Activated naive CD4-positive, alpha-beta T cell treated with anti-CD3 and anti-CD28 coated beads, Interleukin-2, amount 50 U/mL, for 24 hours (primary cell): ENCODE data around the gene AOX1.
"Not testable (repeated sequence)": the region's sequence is repeated elsewhere in the genome, so short reads cannot be mapped to it uniquely, and the experiment has no call there.

Source experiments
- H3K27ac Mint-ChIP-seq: one replicate; pipeline ENCODE4 v1.8.0; 2021; ENCODE audit warnings: mild to moderate bottlenecking, mixed read lengths
- H3K27me3 Mint-ChIP-seq: one replicate; pipeline ENCODE4 v1.8.0; 2021; ENCODE audit warnings: mixed read lengths
- H3K36me3 Mint-ChIP-seq: one replicate; pipeline ENCODE4 v1.8.0; 2021; ENCODE audit warnings: mixed read lengths
- H3K4me1 Mint-ChIP-seq: one replicate; pipeline ENCODE4 v1.8.0; 2021; ENCODE audit warnings: mixed read lengths
- H3K4me3 Mint-ChIP-seq: one replicate; pipeline ENCODE4 v1.8.0; 2021; ENCODE audit warnings: mild to moderate bottlenecking, mixed read lengths
- H3K9me3 Mint-ChIP-seq: one replicate; pipeline ENCODE4 v1.8.0; 2021; ENCODE audit warnings: mixed read lengths

AOX1 gene

DNA sequence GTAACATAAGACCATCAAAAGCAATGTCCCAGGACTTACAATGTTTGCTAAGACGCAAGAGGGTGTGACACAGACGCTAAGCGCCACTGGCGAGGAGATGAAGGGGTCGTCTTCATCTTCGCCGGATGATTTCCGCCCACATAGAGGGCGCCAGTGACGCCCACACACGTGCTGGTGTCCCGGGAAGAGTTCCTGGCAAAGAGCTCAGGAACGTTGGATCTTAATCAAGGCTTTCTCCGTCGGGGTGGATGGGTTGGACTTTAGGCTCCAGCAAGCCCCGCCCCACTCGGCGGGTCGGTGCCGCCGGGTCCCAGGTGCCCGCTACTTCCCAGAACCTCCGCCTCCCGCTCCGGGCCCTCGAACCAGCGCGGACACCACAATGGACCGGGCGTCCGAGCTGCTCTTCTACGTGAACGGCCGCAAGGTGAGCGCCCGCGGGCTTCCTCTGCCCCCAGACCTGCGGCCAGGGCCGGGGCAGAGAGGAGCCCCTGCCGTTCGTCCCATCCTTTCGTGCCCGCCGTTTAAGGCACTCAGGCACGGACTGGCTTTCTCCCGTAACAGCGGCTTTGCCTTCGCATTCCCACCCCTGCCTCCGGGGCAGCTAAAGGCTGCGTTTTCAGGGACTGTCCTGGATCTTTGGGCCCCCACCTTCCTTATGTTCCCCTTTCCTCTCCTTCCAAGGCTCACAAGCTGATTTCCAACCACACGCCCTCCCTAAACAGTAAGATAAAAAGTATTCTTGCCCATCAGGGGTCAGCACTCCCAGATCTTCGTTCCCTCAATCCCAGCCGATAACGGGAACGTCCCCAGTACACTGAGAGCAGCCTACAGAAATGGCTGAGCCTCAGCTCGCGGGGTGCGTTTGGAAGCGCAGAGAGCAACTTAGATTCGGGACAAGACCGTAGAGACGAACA is at the start of gene AOX1:
Gene AOX1 (plus strand): TSS at position 285 of the 914 bp plus-strand sequence. CDS start 95 bp downstream, at position 380.
- peaks cover 2% of the 10 kb centered on the region for H3K36me3 Mint-ChIP-seq
- peaks cover 9% of the 10 kb centered on the region for H3K27me3 Mint-ChIP-seq

DNA sequence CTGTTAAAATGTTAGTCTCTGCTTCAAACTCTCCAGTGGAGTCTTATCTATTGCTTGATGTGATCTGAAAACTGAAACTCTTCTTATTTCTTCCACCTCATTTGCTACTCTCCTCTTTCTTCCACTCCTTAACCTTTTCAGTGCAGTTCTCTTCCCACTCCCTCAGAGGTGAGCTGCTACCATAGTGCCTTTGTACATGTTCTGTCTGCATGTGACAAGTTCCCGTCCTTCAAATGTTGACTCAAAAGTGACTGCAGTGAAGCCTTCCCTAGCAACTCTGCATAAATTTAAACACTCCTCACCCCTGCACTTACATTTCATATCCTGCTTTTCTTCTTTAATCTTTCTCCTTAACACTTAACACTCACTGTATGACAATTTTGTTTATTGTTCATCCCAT is 47.7 kb upstream of the AOX1 start:
- Mint-ChIP-seq H3K4me3 (no peak overlapping the region), H3K4me1 (no peaks in the 10 kb centered on the region), H3K27ac (no peak overlapping the region), H3K36me3 (peaks cover 17% of the 10 kb centered on the region), H3K27me3 (no peaks in the 10 kb centered on the region), H3K9me3 (no peaks in the 10 kb centered on the region)

More for the DNA sequence above, at the start of gene AOX1:
- H3K9me3 Mint-ChIP-seq, result no peaks in the 10 kb centered on the region
- H3K4me1 Mint-ChIP-seq, result peaks cover 12% of the 10 kb centered on the region
- peak within 1 kb of the TSS; percentile 86 for H3K4me3 Mint-ChIP-seq
- peak within 1 kb of the TSS; percentile 76 for H3K27ac Mint-ChIP-seq

DNA sequence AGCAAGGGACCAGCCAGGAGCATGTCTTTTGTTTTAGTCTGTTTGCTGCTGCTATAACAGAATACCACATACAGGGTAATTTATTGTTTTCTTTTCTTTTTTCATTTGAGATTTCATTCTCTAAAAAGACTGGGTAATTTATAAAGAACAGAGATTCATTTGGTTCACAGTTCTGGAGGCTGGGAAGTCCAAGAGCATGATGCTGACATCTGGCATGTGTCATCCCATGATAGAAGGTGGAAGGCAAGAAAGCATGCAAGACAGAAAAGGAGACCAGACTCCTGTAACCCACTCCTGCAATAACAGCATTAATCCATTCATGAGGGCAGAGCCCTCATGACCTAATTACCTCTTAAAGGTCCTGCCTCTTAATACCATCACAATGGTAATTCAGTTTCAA is 45.0 kb upstream of the AOX1 start:
- Mint-ChIP-seq H3K4me3 (no peak overlapping the region), H3K36me3 (peaks cover 22% of the 10 kb centered on the region), H3K9me3 (no peaks in the 10 kb centered on the region), H3K27ac (no peak overlapping the region), H3K27me3 (no peaks in the 10 kb centered on the region), H3K4me1 (no peaks in the 10 kb centered on the region)

DNA sequence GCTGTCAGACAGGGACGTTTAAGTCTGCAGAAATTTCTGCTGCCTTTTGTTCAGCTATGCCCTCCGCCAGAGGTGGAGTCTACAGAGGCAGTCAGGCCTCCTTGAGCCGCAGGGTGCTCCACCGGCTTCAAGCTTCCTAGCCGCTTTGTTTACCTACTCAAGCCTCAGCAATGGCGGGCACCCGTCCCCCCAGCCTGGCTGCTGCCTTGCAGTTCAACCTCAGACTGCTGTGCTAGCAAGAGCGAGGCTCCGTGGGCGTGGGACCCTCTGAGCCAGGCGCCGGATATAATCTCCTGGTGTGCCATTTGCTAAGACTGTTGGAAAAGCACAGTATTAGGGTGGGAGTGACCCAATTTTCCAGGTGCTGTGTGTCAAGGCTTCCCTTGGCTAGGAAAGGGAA is 19.2 kb upstream of the AOX1 start:
- H3K9me3 Mint-ChIP-seq, H3K27me3 Mint-ChIP-seq, H3K27ac Mint-ChIP-seq, H3K4me1 Mint-ChIP-seq, H3K4me3 Mint-ChIP-seq: not testable (repeated sequence)
- H3K36me3 Mint-ChIP-seq, result peaks cover 14% of the 10 kb centered on the region

DNA sequence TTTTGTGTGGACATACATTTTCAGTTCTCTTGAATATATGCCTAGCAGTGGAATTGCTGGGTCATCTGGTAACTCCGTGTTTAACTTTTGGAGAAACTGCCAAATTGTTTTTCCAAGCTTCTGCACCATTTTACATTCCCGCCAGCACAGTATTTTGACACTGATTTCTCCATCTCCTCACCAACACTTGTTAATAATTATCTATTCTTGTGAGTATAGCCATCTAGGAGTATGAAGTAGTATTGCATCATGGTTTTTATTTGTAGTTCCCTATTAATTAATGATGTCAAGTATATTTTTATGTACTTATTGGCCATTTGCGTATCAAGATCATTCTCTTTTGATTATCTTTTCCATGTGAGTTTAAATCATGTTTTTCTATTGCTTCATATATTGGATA is 17.9 kb upstream of the AOX1 start:
- H3K4me1 Mint-ChIP-seq, result no peaks in the 10 kb centered on the region
- no peaks in the 10 kb centered on the region for H3K27me3 Mint-ChIP-seq
- H3K9me3 Mint-ChIP-seq, result no peaks in the 10 kb centered on the region
- H3K27ac Mint-ChIP-seq, result no peak overlapping the region
- peaks cover 16% of the 10 kb centered on the region for H3K36me3 Mint-ChIP-seq
- no peak overlapping the region for H3K4me3 Mint-ChIP-seq

DNA sequence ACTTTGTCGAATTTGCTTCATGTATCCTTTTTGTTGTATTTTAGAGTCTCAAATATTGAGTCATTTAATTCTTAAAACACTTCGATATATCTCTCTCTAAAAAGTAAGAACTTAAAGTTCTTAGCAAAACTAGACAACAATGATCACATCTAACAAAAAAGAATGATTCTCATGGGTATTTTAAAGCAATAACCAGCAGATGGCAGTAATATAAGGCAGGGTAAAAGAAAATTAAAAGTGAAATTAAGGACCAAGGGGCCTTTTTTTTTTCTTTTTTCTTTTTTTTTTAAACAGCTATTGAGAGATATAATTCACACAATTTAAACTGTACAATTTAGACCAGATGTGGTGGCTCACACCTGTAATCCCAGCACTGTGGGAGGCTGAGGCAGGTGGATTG is 9.9 kb upstream of the AOX1 start:
- Mint-ChIP-seq H3K36me3 (peaks cover 9% of the 10 kb centered on the region), H3K27ac (no peak overlapping the region), H3K9me3 (no peaks in the 10 kb centered on the region), H3K27me3 (no peaks in the 10 kb centered on the region), H3K4me1 (no peaks in the 10 kb centered on the region), H3K4me3 (no peak overlapping the region)

DNA sequence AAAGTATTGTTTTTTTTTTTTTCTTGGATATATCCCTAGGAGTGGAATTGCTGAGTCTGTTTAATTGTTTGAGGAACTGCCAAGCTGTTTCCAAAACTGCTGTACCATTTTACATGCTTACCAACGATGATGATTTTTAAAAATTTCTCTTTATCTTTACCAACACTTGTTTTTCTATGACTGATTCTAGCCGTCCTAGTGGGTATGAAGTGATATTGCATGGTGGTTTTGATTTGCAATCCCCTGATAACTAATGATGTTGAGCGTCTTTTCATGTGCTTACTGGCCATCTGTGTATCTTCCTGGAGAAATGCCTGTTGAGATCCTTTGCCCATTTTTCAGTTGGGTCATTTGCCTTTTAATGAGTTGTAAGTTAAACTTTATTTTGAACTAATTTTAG is 8.8 kb upstream of the AOX1 start:
- Mint-ChIP-seq H3K4me3 (no peak overlapping the region), H3K27ac (no peak overlapping the region), H3K9me3 (no peaks in the 10 kb centered on the region), H3K4me1 (no peaks in the 10 kb centered on the region), H3K27me3 (no peaks in the 10 kb centered on the region), H3K36me3 (peaks cover 5% of the 10 kb centered on the region)

DNA sequence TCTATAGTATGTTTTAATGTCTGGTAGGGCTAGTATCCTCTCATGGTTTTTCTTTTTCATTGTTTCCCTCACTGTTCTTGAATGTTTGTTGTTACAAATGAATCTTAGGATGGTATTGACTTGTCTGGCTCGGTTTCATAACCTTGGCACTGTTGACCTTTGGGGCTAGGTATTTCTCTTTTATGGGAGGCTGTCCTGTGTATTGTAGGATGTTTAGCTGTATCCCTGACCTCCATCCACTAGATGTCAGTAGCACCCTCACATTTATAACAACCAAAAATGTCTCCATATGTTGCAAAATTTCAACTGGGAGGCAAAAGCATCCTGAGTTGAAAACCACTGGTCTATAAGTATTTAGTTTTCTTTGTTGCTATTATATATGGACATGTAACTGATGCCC is 7.0 kb upstream of the AOX1 start:
- no peak overlapping the region for H3K4me3 Mint-ChIP-seq

DNA sequence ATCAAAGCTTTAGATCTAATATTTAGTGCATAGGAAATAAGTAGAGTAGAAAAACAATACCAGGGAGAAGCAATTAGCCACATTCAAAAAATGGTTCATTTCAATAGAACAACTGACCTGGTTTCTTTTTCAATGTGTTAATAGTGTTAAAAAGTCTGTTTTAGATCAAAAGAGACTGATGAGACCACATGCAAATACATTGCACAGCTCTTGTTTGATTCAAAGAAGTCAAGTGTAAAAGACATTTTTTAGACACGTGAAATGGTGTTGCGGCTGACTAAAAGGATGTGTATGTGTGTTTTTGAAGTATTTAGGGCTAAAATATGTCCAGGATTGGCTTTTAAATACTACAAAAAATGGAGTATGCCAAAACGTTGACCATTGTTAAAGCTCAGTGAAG is 1.2 kb upstream of the AOX1 start:
- Mint-ChIP-seq H3K4me3 (no peak overlapping the region), H3K36me3 (peaks cover 2% of the 10 kb centered on the region), H3K4me1 (peaks cover 12% of the 10 kb centered on the region), H3K9me3 (no peaks in the 10 kb centered on the region), H3K27me3 (peaks cover 6% of the 10 kb centered on the region), H3K27ac (no peak overlapping the region)

More for the DNA sequence above, 7.0 kb upstream of the AOX1 start:
- no peak overlapping the region for H3K27ac Mint-ChIP-seq
- no peaks in the 10 kb centered on the region for H3K4me1 Mint-ChIP-seq
- no peaks in the 10 kb centered on the region for H3K9me3 Mint-ChIP-seq
- peaks cover 5% of the 10 kb centered on the region for H3K36me3 Mint-ChIP-seq
- peaks cover under 1% of the 10 kb centered on the region for H3K27me3 Mint-ChIP-seq

DNA sequence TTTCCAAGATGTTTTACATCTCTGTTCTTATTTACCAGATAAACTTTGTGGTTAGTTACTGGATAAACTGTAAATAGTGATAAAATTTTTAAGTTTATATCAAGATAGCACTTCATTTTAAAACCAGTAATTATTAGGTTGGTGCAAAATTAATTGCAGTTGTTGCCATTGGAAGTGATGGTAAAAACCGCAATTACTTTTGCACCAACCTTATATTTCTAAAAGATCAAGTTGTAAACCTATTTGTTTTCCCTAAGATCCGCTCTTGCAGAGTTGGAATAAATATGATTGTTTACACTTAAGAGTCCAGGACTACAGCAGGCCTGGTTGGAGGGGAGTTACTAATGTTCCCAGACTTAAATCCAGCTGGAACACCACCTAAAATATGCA is 479 bp upstream of the AOX1 start:
- Mint-ChIP-seq H3K4me3 (peak overlapping the region; percentile 86), H3K27me3 (peaks cover 6% of the 10 kb centered on the region), H3K27ac (no peak overlapping the region), H3K36me3 (peaks cover 2% of the 10 kb centered on the region), H3K4me1 (peaks cover 12% of the 10 kb centered on the region), H3K9me3 (no peaks in the 10 kb centered on the region)

DNA sequence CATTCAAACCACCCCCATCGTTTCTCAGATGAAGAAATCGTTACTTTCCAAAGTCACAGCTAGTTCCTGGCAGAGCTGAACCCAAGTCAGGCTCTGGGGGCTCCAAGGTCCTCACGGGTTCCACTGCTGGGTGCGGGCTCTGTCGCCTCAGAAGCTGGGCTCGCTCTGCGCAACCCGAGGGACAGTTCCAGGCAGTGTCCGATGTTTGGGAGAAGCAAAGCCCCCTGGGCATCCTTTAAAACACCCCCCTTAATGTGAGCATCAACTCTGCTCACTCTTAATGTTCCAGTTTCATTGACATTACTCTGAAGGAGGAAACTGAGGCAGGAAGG is 796 bp downstream of the AOX1 start:
- peaks cover 2% of the 10 kb centered on the region for H3K36me3 Mint-ChIP-seq
- H3K4me3 Mint-ChIP-seq, result peak overlapping the region; percentile 86
- peaks cover 12% of the 10 kb centered on the region for H3K4me1 Mint-ChIP-seq
- H3K27ac Mint-ChIP-seq, result no peak overlapping the region
- no peaks in the 10 kb centered on the region for H3K9me3 Mint-ChIP-seq
- peaks cover 11% of the 10 kb centered on the region for H3K27me3 Mint-ChIP-seq

DNA sequence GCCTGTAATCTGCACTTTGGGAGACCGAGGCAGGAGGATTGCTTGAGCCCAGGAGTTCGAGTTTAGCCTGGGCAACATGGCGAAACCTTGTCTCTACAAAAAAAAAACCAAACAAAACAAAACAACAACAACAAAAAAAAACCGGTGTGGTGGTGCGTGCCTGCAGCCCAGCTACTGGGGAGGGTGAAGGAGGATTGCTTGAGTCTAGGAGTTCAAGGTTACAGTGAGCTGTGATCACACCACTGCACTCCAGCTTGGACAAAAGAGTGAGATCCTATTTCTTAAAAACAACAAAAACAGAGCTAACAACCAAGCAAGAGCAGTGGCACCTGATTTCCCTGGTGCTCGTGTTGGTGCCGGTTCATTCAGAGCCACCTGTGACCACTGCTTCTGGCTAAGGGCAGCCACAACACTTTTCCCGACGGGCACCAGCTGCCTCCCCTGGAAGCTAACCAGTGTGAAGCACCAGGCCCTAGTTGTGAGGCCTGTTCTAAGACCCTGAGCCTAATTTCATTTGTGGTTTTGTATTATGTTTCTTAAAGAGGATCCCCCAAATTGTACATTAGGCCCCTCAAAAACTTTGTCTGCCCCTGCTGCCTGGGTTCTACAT is 1.3 kb downstream of the AOX1 start:
- Mint-ChIP-seq H3K36me3 (peaks cover 2% of the 10 kb centered on the region), H3K27ac (no peak overlapping the region), H3K4me1 (peaks cover 12% of the 10 kb centered on the region), H3K4me3 (peak overlapping the region; percentile 17), H3K9me3 (no peaks in the 10 kb centered on the region), H3K27me3 (peaks cover 14% of the 10 kb centered on the region)

DNA sequence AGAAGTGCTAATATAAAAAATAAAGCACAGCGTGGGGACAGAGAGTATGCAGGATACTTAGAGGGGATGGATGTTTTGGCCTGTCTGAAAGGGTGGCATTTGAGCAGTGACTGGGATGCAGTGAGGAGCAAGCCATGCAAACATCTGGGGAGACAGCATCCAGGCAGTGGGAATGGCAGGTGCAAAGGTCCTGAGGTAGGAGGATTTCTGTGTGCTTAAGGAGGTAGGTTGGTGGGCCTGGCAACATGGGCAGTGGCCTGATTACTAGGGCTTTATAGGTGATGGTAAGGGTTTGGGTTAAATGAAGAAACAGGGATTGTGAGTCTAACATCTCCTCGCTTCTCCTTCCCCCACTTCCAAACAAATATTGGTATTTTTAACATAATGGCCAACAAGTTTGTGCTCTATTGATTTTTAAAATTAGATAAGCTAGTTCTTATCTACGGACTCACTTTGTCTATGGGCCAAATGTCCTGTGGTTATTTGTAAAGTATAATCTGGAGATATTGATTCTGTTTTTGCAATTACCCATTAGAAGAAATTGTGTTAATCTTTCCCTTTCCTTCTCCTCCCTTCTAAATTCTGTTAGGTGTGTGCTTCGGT is 2.4 kb downstream of the AOX1 start:
- peaks cover 15% of the 10 kb centered on the region for H3K27me3 Mint-ChIP-seq
- H3K36me3 Mint-ChIP-seq, result no peaks in the 10 kb centered on the region
- H3K9me3 Mint-ChIP-seq, result no peaks in the 10 kb centered on the region
- H3K4me1 Mint-ChIP-seq, result peaks cover 12% of the 10 kb centered on the region
- no peak overlapping the region for H3K4me3 Mint-ChIP-seq
- H3K27ac Mint-ChIP-seq, result no peak overlapping the region

DNA sequence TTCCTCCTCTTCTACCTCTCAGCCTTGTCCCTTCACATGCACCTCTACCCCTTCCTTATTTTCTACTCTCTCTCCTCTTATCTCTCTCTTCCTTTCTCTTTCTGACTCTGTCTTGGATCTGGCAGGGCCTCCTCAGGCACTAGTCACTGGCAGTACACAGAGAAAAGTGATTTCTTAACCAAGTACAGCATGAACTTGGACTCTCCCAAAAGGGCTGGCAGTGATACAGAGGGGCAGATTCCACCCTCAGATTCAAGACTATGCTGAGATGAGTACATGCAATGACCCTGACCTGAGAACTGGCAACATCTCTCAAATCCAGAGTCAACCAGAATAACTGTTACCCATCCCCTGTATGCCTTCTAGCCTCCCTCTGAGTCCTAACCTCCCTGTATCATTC is 4.3 kb downstream of the AOX1 start:
- Mint-ChIP-seq H3K4me3 (no peak overlapping the region), H3K9me3 (no peaks in the 10 kb centered on the region), H3K4me1 (peaks cover 7% of the 10 kb centered on the region), H3K36me3 (no peaks in the 10 kb centered on the region), H3K27ac (no peak overlapping the region), H3K27me3 (peaks cover 16% of the 10 kb centered on the region)

DNA sequence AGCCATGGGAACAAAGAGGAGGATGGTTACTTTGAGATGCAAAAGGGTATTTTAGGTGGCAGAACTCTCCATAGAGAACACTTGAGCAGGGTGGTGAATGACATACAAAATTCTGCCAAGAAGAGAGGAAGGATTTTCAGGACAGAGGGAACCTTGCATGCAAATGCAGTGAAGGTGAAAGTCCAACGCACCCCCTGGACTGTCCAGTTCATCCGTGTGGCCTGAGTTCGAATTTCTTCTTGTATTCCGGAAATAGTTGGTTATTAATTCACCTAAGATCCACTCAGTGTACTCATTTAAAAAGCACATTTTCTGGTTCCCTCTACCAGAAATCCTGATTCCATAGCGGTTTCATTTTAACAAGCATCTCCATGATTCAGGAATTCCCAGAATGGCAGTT is 5.5 kb downstream of the AOX1 start:
- peaks cover 2% of the 10 kb centered on the region for H3K4me1 Mint-ChIP-seq
- no peak overlapping the region for H3K4me3 Mint-ChIP-seq
- H3K27ac Mint-ChIP-seq, result no peak overlapping the region
- H3K27me3 Mint-ChIP-seq, result peaks cover 14% of the 10 kb centered on the region
- H3K9me3 Mint-ChIP-seq, result peaks cover 5% of the 10 kb centered on the region
- H3K36me3 Mint-ChIP-seq, result no peaks in the 10 kb centered on the region

DNA sequence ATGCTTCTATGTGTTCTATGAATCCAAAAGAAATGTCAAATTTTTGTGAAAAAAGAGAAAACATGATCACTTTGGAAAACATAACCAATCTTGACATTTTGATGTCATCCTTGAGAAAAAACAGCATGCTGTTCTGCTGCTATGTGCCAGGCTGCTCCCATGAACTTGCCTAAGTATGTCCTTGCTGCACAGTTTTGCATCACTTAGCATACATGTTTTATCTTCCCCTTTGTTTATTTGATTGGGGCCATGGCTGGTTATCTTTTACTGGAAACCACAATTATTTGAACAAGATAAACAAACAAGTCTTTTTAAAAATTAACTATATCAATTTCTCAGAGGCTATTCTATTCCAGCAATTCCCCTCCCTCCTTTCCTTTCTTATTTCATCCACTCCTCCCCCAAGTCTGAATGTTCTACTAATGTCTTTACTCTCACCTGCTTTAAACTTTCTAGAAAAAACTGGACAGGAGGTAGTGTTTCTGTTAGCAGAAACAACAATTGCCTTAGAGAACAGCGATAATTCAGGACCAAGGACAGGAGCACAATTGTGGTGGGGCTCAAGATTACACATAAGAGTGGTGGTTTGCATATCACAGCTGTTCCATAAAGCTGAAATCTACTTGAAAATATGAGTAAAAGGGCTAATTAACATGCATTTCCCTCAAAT is 6.7 kb downstream of the AOX1 start:
- H3K9me3 Mint-ChIP-seq, result peaks cover 7% of the 10 kb centered on the region
- H3K36me3 Mint-ChIP-seq, result no peaks in the 10 kb centered on the region
- peaks cover 13% of the 10 kb centered on the region for H3K27me3 Mint-ChIP-seq

More for the DNA sequence above, 6.7 kb downstream of the AOX1 start:
- Mint-ChIP-seq H3K27ac (no peak overlapping the region), H3K4me3 (no peak overlapping the region), H3K4me1 (no peaks in the 10 kb centered on the region)
